HG02571 (cell line): ENCODE measurements around the gene ALPG.
"Not testable (repeated sequence)": the region's sequence is repeated elsewhere in the genome, so short reads cannot be mapped to it uniquely, and the experiment has no call there.

ENCODE experiments used
- ATAC-seq: cut with Tn5 transposase; IDR thresholded peaks from one replicate; pipeline ENCODE4 v1.9.1; 2021; ENCODE audit warnings: mild to moderate bottlenecking, moderate library complexity; ENCODE audit not compliant: unreplicated experiment

ALPG gene

GRCh38 chr2:232406556-232407310 is at the start of gene ALPG:
TSS of gene ALPG (plus strand) at chr2:232406844. CDS start at chr2:232406895, 51 bp downstream.
- ATAC-seq = no peak

DNA sequence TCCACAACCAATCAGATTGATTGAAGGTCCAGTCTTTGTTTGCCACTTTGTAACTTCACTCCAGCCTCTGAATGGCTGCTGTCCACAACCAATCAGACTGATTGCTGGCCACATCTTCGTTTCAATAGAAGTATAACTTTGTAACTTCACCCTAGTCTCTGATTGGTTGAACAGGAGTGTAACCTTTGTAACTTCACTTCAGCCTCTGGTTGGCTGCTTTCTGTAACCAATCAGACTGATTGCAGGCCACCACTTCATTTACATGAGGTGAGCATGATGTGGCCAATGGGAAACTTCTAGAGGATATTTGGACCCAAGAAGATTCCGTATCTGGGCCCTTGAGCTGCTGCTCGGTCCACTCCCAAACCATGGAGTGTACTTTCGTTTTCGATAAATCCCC is 45.0 kb upstream of the ALPG start:
- ATAC-seq = no peak

GRCh38 chr2:232362174-232362900 is 44.3 kb upstream of the ALPG start:
- no peak for ATAC-seq

DNA sequence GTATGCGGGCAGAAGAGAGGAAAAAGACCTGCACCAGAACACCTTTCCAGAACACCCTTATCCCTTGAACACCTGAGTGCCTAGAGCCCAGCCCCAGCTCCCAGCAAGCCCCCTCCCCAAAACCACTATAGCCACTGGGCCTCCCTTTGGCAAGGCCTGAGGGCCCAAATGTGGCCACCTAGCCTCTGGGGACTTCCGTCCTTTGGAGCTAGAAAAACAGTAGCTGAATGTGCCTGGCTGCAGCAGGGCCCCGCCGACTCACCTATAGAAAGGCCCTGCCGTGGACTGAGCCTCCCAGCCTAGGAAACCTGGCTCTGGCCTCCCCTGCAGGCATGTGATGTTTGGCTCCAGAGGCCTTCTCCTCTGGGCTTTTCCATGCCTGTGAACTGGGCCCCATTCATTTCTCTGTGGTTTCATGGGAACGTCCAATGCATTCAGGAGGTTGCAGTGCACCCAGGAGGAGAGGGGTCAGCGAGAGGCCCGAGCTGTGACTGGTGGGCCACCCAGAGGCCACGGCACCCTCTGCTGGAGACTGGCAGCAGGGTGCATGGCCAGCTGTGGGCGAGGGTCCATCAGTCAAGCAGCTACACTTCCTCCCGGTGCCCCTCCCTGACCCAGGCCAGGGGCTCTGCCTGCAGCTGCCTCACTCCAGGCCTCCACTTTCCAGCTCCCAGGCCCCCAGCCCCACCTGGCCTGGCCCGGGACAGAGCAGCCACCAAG is 43.4 kb upstream of the ALPG start:
- not testable (repeated sequence) for ATAC-seq

DNA sequence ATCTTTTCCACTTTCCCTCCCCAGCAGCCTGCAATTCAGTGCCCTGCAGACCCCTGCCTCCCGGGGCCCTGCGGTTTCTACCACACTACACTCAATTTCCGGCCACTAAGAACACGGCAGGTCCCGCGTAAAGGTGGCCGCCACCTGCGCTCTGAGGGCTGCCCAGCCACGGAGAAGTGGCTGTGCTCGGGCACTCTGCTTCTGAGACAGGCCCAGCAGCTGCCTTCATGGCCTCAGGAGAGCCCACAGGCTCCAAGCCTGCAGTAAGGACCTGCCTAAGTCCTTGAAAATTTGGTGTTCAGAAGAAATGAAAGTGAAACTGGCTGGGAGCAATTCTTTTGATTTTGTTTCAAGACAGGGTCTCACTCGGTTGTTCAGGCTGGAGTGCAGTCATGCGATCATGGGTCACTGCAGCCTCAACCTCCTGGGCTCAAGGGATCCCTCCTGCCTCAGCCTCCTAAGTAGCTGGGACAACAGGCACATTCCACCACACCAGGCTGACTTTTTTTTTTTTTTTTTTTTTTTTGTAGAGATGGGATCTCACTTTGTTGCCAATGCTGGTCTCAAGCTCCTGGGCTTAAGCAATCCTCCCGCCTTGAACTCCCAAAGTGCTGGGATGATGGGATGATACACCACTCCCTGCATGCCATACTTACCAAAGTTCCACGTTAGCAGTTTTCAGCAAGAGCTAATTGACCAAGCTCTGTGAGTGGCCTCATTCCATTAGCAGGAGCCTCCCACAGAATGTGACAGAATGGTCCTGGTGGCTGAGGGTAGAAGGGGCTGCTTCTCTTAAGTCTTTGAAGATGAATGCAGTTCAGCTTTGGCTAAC is 42.6 kb upstream of the ALPG start:
- no peak for ATAC-seq

- not testable (repeated sequence) for ATAC-seq
Measured at GRCh38 chr2:232364806-232365594, 41.6 kb upstream of the ALPG start.

- no peak for ATAC-seq
Measured at GRCh38 chr2:232365621-232366321, 40.9 kb upstream of the ALPG start.

- not testable (repeated sequence) for ATAC-seq
Measured at GRCh38 chr2:232366461-232366860, 40.2 kb upstream of the ALPG start.

DNA sequence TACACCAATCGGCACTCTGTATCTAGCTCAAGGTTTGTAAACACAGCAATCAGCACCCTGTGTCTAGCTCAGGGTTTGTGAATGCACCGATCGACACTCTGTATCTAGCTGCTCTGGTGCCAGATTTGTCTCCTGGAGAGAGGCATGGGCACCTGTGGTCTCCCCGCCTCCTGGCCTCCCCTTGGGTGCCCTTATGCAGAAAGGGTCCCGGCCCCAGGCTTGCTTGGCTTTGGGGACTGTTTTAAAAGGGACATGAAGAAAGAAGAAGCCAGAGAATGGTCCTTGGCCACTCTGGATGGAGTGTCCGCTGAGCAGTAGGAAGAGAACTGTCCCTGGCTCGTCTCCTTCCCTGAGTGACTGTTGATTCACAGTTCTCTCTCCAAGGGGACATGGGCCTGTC is 39.6 kb upstream of the ALPG start:
- no peak for ATAC-seq

DNA sequence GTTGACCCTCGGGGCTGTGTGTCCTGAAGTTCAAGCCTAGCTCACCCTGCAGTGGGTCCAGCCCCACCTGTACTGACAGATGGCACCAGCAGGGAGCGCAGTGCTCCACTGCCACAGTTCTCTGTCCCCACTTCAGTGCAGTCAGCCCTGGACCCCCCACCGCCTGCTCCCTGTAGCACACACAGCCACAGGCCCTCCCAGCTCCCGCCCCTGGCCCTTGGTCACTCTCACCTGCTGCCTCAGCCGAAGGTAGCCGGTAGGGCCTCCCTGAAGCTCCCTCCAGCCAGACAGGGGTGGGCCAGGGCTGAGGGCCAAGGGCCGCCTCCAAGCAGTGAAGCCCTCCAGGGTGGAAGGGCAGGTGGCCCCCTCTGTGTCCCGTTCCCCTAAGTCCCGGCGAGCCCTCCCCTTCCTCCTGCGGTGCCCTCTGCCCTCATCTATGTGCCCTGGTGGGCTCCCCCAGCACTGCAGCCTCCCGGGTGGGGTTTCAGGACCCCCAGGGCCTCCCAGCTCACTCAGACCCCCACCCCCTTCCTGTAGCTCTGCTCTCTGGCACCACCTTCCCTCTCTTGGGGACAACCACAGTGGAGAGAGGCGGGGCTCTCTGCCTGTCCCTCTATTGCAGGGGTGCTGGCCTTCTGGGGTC is 38.9 kb upstream of the ALPG start:
- no peak for ATAC-seq

GRCh38 chr2:232368311-232368731 is 38.3 kb upstream of the ALPG start:
- no peak for ATAC-seq

- ATAC-seq = no peak
Measured at GRCh38 chr2:232369126-232369951, 37.3 kb upstream of the ALPG start.

GRCh38 chr2:232370007-232370406 is 36.6 kb upstream of the ALPG start:
- ATAC-seq = not testable (repeated sequence)

DNA sequence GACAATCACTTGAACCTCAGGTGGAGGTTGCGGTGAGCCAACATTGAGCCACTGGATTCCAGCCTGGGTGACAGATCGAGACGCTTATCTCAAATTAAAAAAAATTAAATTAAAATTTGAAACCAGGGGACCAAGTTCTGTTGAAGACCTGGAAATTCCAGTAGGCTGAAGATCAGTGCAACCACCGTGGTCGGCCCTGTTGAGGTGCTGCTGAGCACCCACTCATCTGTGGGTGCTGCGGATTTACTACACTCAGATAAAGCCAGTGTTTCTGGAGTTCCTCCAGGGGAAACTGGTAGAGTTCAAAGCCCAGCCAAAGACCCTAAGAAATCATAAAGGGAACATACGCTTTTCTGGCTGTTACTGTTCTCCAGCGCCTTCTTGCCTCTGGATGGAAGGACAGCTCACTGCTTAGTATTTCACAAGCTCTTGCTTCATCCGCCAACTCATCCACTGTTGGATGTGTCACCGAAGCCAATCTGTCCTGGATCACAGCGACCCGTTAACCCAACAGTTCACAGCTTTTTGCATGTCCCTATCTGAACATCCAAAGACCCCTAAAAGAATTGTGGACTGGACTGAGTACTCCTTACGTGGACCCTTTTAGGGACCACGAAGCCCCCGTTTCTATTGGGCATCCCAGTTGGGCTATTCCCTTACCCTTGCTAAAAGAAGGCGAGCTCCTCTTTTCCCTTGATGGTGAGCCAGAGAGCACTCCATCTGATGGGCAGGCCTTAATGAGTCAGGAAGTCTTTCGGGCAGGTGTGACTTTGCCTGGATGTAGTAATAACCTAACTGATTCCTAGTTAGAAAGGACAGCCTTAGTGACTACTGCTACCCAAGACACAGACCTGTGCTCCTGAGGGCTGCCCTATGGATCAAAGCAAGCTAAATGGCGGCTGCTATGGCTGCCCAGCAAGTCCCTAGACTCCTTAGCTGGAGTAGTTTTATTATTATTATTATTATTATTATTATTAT is 34.1 kb upstream of the ALPG start:
- no peak for ATAC-seq

- ATAC-seq = no peak
Measured at GRCh38 chr2:232374356-232374755, 32.3 kb upstream of the ALPG start.

DNA sequence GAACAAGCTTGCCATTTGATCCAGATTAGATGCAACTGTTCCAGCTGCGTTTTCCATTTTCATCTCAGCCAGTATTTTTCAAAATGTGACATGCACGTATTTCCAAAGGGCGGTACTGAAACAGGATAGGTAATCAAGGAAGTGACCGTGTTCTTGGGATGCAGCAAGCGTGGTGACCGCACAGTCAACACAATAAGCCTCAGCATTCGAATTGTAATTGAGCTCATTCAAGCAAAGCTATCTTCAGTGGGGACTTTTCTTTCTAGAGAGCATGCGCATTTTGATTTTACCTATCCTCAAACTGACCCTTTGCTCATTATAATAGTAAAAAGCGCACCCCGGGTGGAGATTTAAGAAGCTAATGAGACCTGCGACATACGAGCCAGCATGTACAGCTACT is 31.5 kb upstream of the ALPG start:
- no peak for ATAC-seq

DNA sequence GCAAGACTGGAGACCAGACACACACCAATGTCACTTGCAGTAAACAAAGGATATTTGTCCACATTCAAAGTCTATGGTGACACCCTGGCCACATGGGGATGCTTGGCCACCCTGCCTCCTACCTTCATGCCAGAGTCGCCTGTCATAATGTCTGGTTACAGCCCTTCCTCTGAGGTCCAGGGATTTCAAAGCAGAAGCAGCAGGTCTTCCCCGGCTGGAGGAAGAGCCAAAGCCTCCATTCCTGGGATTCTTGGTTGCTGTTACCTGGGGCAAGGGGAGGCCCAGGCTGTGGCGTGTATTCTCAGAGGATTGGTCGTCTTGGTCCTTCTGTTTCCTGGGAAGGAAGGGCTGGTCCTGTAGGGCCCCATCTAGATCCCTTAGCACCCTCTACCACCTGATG is 30.4 kb upstream of the ALPG start:
- ATAC-seq = no peak
